Endothelial cell of umbilical vein (primary cell): ENCODE data around the gene HSPBAP1. TPM values are rescaled to one million over a fixed set of nuclear protein-coding genes. Genes with fewer than 3 reads are reported as not detected.
"Not testable (repeated sequence)": the region's sequence is repeated elsewhere in the genome, so short reads cannot be mapped to it uniquely, and the experiment has no call there.

Source experiments
- BruUV-seq: library from RNA; stranded (reverse); fragments of 400-500 nt; replicated peaks from 2 replicates; lab custom pipeline; 2021; lab: Mats Ljungman, UMichigan
- CTCF ChIA-PET: fragments of 300-600, 350-600 bp; sonication (Branson Sonifier 250); formaldehyde crosslinking; loops from one replicate; lab custom pipeline; 2021; ENCODE audit warnings: antibody characterized with exemption, inconsistent platforms; lab: Charles Lee
- POLR2A ChIA-PET: fragments of 300-600, 350-600 bp; sonication (Branson Sonifier 250); formaldehyde crosslinking; loops from one replicate; lab custom pipeline; 2021; ENCODE audit warnings: antibody characterized with exemption, inconsistent platforms; lab: Charles Lee
- DNase-seq: peaks from one replicate; pipeline ENCODE4 v3.0.0-alpha.2; 2011; ENCODE audit warnings: low read depth, low spot score
- FAIRE-seq: peaks from 2 replicates; lab custom pipeline; 2011; peaks lifted over from hg19 to GRCh38; lab: Jason Lieb, UNC
- H2AFZ ChIP-seq: 2 replicates; pipeline ENCODE4 v1.6.0; 2012; ENCODE audit warnings: low read depth, low read length, control low read depth, inconsistent platforms
- H3K27ac ChIP-seq: 2 replicates; pipeline ENCODE4 v1.5.1; 2011; ENCODE audit warnings: low read depth, mild to moderate bottlenecking, control low read depth, low read length, moderate library complexity; ENCODE audit not compliant: insufficient read depth
- H3K27me3 ChIP-seq, 2 experiments: 2 replicates each; pipeline versions ENCODE4 v1.6.0 to v1.6.1; 2011; ENCODE audit warnings: low read length in 2 of 2, mixed read lengths in 1 of 2; ENCODE audit not compliant: control insufficient read depth in 2 of 2, insufficient read depth in 2 of 2
- H3K36me3 ChIP-seq, 2 experiments: 2 replicates in 1 of 2; 3 replicates in 1 of 2; pipeline ENCODE4 v1.5.1; 2011; ENCODE audit warnings: low read length in 2 of 2, mild to moderate bottlenecking in 1 of 2, moderate library complexity in 1 of 2; ENCODE audit not compliant: control insufficient read depth in 2 of 2, insufficient read depth in 2 of 2; ENCODE audit errors: extremely low read depth in 1 of 2
- H3K4me1 ChIP-seq: 3 replicates; pipeline ENCODE4 v1.5.1; 2011; ENCODE audit warnings: mild to moderate bottlenecking, low read length; ENCODE audit not compliant: control insufficient read depth, insufficient read depth; ENCODE audit errors: extremely low read depth
- H3K4me2 ChIP-seq: 2 replicates; pipeline ENCODE4 v1.6.1; 2011; ENCODE audit warnings: low read length, control low read depth, mixed read lengths; ENCODE audit not compliant: insufficient read depth
- H3K4me3 ChIP-seq, 3 experiments: fragments of 200-600 bp in 1 of 3; sonication (generic), shearing (Covaris generic) in 1 of 3; replicated peaks in 1 of 3; 2 replicates each; pipeline ENCODE4 v1.5.1; 2011 to 2016; ENCODE audit warnings: control low read depth in 3 of 3, low read length in 3 of 3, mild to moderate bottlenecking in 2 of 3, inconsistent platforms in 1 of 3, low read depth in 1 of 3, moderate library complexity in 1 of 3; ENCODE audit not compliant: insufficient read depth in 1 of 3
- H3K79me2 ChIP-seq: 2 replicates; pipeline ENCODE4 v1.6.0; 2012; ENCODE audit warnings: low read length, inconsistent platforms; ENCODE audit not compliant: control insufficient read depth, insufficient read depth
- H3K9ac ChIP-seq: replicated peaks from 2 replicates; pipeline ENCODE3; 2011; ENCODE audit warnings: low read length, control low read depth; ENCODE audit not compliant: insufficient read depth; ENCODE audit errors: extremely low read depth
- H3K9me1 ChIP-seq: replicated peaks from 3 replicates; pipeline ENCODE4 v1.6.0; 2011; ENCODE audit warnings: mild to moderate bottlenecking, low read length; ENCODE audit not compliant: control insufficient read depth, insufficient read depth; ENCODE audit errors: extremely low read depth
- H3K9me3 ChIP-seq: replicated peaks from 2 replicates; pipeline ENCODE4 v1.5.1; 2012; ENCODE audit warnings: low read length, inconsistent platforms; ENCODE audit not compliant: control insufficient read depth, insufficient read depth
- H4K20me1 ChIP-seq: replicated peaks from 2 replicates; pipeline ENCODE3; 2011; ENCODE audit warnings: mild to moderate bottlenecking, low read length; ENCODE audit not compliant: control insufficient read depth, insufficient read depth; ENCODE audit errors: extremely low read depth
- CTCF ChIP-seq, 2 donors: IDR thresholded peaks; 1 replicate in 1 of 2; 2 replicates in 1 of 2; pipeline ENCODE4 v1.5.1; 2011; ENCODE audit warnings: low read length in 2 of 2, mild to moderate bottlenecking in 2 of 2, moderate library complexity in 2 of 2, control low read depth in 1 of 2, inconsistent platforms in 1 of 2, low read depth in 1 of 2; ENCODE audit not compliant: insufficient read depth in 1 of 2; ENCODE audit errors: extremely low read depth in 1 of 2
- EZH2 ChIP-seq: IDR thresholded peaks from 2 replicates; pipeline ENCODE4 v1.6.1; 2012; ENCODE audit warnings: borderline replicate concordance, low read depth, mild to moderate bottlenecking, moderate library complexity, low read length, inconsistent platforms; ENCODE audit not compliant: severe bottlenecking
- FOS ChIP-seq: IDR thresholded peaks from 2 replicates; pipeline ENCODE4 v1.6.1; 2011; ENCODE audit warnings: mild to moderate bottlenecking, low read length, moderate library complexity, borderline replicate concordance; ENCODE audit not compliant: insufficient read depth
- GATA2 ChIP-seq: IDR thresholded peaks from 2 replicates; pipeline ENCODE4 v1.7.0; 2011; ENCODE audit warnings: low read depth, mild to moderate bottlenecking, moderate library complexity, mixed read lengths, low read length; ENCODE audit not compliant: insufficient read length, insufficient read depth
- JUN ChIP-seq: IDR thresholded peaks from 2 replicates; pipeline ENCODE4 v1.6.1; 2011; ENCODE audit warnings: borderline replicate concordance, low read depth; ENCODE audit not compliant: insufficient read length, insufficient read depth
- MYC ChIP-seq: IDR thresholded peaks from one replicate; pipeline ENCODE4 v1.6.1; 2011; ENCODE audit warnings: mild to moderate bottlenecking, low read depth, low read length
- POLR2A ChIP-seq: IDR thresholded peaks from 2 replicates; pipeline ENCODE4 v1.6.1; 2012; ENCODE audit warnings: low read depth, mild to moderate bottlenecking, control low read depth, low read length
- POLR2AphosphoS5 ChIP-seq: IDR thresholded peaks from 2 replicates; pipeline ENCODE4 v1.6.1; 2012; ENCODE audit warnings: low read depth, mild to moderate bottlenecking, control low read depth, low read length, moderate library complexity; ENCODE audit not compliant: insufficient read depth
- dilution Hi-C: fragments of 300-500 bp; cut with MboI; formaldehyde crosslinking; loops from one replicate; pipeline ENCODE4 v1.15.0; 2019; ENCODE audit warnings: low sequenced_read_pairs; ENCODE audit not compliant: extremely low pct_ligation_motif_present
- intact Hi-C: fragments of 100-400 bp; cut with micrococcal nuclease; formaldehyde crosslinking; loops from one replicate; pipeline ENCODE4 v1.10.0; 2022
- polyA plus RNA-seq, 4 experiments: library from polyadenylated mRNA; depleted of rRNA in 3 of 4; stranded (reverse) in 3 of 4; unstranded in 1 of 4; fragments of >200 nt; gene quantifications; 2 replicates each; pipeline versions ENCODE4 v1.2.1 to v1.2.3, GENCODE V29; 2011 to 2012; ENCODE audit warnings: missing spikeins in 1 of 4
- total RNA-seq: library from RNA; stranded (reverse); gene quantifications from 2 replicates; pipeline ENCODE4 v1.2.3, GENCODE V29; 2021
- TF ChIP-seq, protein P1 (sequence below): IDR thresholded peaks from 2 replicates; pipeline ENCODE4 v1.6.1; 2011; ENCODE audit not compliant: insufficient read depth, insufficient read length

The HSPBAP1 gene
- total and polyA plus RNA-seq, 2 donors (not counting 3 experiments of a cell fraction or from before 2014, with no cell fraction given): 5.3 to 10.6 TPM

GRCh38 chr3:122739172-122739571 lies 54.5 kb downstream of the HSPBAP1 start:
- H3K36me3 ChIP-seq: peaks cover 0 to 2% of the 10 kb centered on the region in 2 experiments
- dilution Hi-C loops (no loop called here), intact Hi-C loops (no loop called here)
- no peaks in the 10 kb centered on the region for H3K27me3 ChIP-seq
- TF ChIP-seq MYC: no peak
- TF ChIP-seq CTCF (IDR thresholded peaks at IDR 0.05; ENCODE audit: extremely low read depth in 1 of 2, insufficient read depth in 1 of 2, low read depth in 1 of 2, low read length in 2 of 2): no peak
- TF ChIP-seq POLR2A: no peak
- no peak for TF ChIP-seq EZH2
- TF ChIP-seq JUN: no peak
- no peak for TF ChIP-seq FOS
- TF ChIP-seq POLR2AphosphoS5: no peak
- TF ChIP-seq, protein P1, sequence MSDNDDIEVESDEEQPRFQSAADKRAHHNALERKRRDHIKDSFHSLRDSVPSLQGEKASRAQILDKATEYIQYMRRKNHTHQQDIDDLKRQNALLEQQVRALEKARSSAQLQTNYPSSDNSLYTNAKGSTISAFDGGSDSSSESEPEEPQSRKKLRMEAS: no peak
- no peak for TF ChIP-seq GATA2
- FAIRE-seq (no peak), DNase-seq (no peak)
- ChIA-PET POLR2A (no interaction called here), CTCF (interaction anchor here (1.5 kb wide), 1 partner anchor 16 kb away, joined by 6 read pairs; no protein-coding TSS in a partner anchor)
- no peak overlapping the region for H2AFZ ChIP-seq
- no TSS peak for BruUV-seq
- H3K27ac ChIP-seq: no peak overlapping the region
- H3K9me3 ChIP-seq: no peaks in the 10 kb centered on the region
- H3K9ac ChIP-seq: no peak overlapping the region
- H4K20me1 ChIP-seq: no peaks in the 10 kb centered on the region
- no peaks in the 10 kb centered on the region for H3K4me1 ChIP-seq
- no peaks in the 10 kb centered on the region for H3K9me1 ChIP-seq
- H3K4me2 ChIP-seq: no peak overlapping the region
- no peak overlapping the region for H3K4me3 ChIP-seq
- H3K79me2 ChIP-seq: no peaks in the 10 kb centered on the region

GRCh38 chr3:122732682-122733525 lies 60.7 kb downstream of the HSPBAP1 start:
- H3K9ac ChIP-seq, H3K9me1 ChIP-seq, H3K4me1 ChIP-seq, H3K27ac ChIP-seq, FAIRE-seq, BruUV-seq, H3K36me3 ChIP-seq, H4K20me1 ChIP-seq, H3K79me2 ChIP-seq, intact Hi-C loops, H3K4me3 ChIP-seq, H3K9me3 ChIP-seq, DNase-seq, H3K27me3 ChIP-seq, H3K4me2 ChIP-seq, dilution Hi-C loops, H2AFZ ChIP-seq: not testable (repeated sequence)
- ChIA-PET POLR2A (interaction anchor here (0.7 kb wide), 1 partner anchor 54 kb away, joined by 3 read pairs; no protein-coding TSS in a partner anchor), CTCF (interaction anchor here (0.6 kb wide), 1 partner anchor 81 kb away, joined by 4 read pairs; no protein-coding TSS in a partner anchor)
